ENCODE data around the gene COPS3.
"Not testable (repeated sequence)": the region's sequence is repeated elsewhere in the genome, so short reads cannot be mapped to it uniquely, and the experiment has no call there.

COPS3 gene

DNA sequence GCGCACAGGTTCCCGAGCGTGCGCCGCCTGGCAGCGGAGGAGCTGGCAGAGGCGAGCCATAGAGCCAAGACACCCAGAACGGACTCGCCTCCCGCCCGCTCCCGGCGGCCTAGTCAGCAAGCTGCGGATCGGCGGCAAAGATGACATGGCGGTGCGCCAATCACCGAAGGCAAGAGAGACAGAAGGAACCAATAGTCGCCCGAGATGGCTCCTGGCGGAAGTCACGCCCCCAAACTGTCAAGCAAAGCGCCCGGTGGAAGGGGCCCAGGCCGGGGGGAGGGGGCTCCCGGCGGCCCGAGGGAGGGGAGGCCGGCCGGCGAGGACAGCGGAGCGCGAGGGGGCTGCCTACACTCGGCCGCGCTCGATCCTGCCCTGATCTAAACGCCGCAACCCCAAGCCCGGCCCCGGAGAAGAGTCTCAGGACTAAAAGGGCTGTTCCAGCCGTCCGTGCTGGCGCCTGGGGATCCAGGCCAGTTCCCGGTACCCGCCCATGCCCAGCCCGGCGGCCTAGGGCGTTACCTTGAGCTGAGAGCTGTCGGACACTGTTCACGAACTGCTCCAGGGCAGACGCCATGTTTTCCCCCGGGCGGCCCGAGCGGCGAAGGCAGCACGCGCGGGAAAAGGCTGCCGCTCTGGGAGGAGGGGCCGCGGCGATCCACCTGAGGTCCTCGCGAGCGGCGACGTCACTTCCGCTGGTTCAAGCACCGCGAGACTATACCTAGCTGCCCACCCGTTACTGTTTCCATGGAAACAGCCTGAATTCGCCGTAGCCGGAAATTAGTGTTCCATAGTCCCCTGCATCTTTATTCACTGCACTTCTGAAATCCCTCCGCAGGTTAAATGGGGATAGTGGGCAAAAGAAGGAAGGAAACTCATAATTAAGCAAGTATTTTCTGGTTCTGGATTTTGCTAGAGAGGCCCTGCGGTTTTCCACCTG lies at the start of gene COPS3:
TSS of gene COPS3 (minus strand) at position 634 of the 937 bp plus-strand sequence. CDS start at position 574, 60 bp downstream.
- DNase-seq = peak; percentile 70

DNA sequence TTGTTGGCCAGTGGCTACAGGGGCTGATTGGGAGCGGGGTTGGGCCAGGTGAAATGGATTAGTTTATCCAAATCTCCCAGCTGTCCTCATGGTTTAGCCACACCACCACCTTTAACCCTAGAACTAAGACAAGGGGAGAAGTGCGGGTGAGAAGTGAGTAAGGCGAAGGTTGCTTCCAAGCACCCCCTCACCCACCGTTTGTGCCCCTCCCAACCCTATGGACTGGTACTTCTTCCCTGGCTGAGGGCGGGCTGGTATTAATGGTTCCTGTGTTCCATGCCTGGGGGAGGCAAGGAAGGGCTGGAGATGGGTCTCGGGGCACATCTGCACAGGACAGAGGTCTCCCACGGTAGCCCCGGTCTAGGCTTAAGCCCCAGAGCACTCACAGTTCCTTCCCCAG lies 47.2 kb upstream of the COPS3 start:
- DNase-seq = no peak

DNA sequence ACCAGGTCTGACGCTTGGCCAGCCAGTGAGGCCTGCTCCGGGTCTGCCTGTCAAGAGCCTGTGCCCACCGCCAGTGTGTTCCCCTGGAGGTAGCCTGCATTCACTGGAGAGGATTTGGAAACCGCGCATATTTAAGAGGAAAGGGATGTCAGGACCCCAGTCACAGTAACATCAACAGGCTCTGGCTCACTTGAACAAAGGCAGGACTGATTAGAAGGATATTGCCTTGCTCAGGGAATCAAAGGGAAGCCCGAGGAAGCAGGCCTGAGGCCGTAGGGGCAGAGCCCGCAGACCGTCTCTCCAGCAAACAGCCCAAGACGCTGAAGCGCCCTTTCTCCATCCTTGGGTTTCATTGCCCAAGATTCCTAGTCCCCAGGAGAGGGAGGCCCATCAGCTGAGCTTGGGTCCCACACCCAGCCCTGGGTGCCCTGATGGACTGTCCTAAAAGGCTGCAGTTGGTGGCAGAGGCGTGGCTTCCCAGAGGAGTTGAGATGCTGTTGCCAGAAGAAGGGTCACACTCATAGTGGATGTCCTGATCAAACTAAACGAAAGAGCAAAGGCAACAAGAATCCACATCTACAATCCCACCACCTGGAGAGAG lies 45.3 kb upstream of the COPS3 start:
- no peak for DNase-seq

DNA sequence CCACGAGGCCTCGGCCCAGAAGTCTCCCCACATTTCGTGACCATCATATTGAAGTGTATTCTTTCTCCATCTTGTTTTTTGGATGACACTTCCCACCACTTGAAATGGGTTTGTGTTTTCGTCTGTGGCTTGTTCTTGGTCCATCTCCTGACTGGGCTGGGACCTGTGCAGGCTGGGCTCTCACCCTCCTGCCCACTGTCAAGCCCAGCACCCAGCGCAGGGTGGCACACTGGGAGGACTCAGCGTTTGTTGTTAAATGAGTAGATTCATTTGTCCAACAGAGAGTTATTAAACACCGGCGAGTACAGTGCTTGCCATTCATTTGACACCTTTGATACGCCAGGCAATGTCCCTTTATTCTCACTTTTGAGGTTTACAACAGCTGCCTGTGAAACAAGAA lies 44.8 kb upstream of the COPS3 start:
- no peak for DNase-seq

DNA sequence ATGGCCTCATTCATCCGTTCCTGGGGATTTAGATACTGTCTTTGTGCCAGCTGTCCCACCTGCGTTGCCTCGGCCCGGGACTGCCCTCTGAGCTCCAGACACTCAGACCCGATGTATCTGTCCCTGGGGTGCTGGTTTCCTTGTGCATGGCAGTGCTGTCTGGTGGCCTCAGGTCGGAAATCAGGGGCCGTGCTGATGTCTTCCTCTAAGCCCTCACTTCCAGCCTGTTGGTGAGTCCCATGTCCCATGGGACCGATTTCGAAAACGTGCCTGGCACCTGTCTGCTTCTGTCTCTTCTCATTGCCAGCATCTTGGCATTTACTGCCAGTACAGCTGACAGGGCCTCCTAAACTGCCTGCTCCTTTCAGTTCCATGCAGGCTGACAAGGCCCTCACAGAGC lies 44.2 kb upstream of the COPS3 start:
- no peak for DNase-seq

DNA sequence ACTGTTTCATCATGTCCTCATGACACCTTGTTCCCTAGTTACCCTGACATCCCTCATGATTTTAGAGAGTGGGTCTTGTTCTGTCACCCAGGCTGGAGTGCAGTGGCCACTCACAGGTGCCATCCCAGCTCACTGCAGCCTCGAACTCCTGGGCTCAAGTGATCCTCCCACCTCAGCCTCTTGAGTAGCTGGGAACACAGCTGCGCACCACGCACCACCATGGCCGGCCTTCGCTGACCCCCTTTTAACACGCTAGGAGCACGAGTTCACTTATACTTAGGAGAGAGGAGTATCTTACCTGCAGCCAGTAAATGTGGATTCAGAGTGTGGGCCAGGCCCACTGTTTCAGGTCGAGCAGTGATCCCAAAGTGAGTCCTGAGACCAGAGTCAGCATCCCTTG lies 43.6 kb upstream of the COPS3 start:
- no peak for DNase-seq

DNA sequence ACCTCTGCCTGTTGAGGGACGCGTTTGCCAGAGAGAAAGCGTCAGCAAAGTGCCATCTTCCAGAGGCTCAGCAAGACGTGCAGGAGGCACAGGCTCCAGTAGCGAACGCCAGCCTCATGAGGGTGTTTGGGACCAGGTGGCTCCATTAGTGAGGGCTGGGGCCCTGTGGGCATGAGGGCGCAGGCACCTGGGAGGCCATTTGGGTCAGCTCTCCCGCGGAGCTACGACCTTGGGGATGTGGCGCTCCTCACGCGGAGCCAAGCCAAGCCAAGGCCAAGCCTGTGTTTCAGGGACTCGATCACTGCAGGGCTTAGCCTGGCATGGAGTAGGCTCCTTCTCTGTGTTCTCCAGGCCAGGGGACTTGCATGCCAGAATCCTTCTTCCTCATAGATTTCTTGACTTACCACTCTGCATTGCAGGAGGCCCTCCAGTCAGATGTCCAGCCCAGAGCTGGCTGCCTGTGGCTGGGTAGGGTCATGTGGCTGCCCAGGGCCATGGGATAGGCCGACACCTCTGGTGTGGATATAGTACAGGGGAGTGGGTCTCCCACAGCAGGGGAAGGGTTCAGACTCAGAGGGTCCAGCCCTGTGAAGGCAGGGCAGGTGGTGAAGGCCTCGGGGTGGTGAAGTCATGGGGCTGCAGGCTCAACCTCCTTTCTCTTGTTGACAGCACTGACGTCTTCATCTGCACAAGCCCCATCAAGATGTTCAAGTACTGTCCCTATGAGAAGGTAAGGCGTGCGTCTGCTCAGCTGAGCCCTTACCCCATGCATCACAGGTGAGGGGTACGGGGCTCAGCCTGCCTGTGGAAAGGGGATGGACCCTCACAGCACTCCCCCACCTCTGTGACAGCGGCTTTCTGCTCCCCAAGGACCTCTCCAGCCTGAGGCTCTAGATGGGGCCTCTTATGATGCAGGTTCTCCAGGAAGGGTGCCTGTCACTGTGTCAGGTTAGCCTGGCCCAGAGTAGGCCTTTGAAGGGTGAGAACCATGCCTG lies 41.8 kb upstream of the COPS3 start:
- DNase-seq = no peak

DNA sequence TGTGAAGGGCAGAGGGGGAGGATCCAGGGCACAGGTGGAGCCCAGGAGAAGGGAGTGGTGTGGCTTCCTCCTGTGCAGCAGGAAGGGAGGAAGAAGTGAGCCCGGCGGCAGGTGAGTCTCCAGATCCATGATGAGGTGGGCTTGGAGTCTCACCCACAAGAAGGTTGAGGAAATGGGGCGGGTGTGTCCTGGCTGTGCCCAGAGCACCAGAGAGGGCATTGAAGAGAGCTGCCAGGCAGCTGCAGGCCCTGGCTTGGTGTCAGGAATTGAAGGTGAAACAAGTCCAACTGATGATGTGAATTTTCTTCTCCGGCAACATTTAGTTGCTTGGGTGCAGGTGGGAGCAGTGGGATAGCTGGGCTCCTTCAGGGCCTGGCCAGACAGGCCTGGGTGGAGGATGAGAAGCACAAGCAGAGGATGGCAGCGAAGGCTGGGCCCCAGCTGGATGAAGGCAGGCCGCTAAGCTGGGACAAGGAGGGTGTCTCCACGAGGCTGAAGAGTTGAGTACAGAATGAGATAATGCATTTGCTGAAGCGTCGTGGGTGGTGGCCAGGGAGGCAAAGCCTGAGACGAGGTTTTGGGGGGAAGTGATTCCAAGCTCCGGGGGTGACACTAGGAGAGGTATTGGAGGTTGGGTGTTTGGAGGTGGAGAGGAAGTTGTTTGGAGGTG lies 40.4 kb upstream of the COPS3 start:
- no peak for DNase-seq

DNA sequence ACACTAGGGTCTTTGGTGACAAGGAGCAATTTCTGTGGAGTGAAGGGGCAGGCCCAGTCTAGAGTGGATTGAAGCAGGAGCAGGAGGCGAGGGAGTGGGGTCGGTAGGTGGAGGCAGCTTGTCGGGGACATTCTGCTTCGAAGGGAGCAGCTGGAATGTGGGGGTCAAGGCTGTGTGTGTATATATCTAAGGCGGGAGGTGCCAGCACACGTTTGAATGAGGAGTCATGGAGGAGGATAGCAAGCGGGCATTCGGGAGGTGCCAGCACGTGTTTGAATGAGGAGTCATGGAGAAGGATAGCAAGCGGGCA lies 39.8 kb upstream of the COPS3 start:
- DNase-seq = no peak

DNA sequence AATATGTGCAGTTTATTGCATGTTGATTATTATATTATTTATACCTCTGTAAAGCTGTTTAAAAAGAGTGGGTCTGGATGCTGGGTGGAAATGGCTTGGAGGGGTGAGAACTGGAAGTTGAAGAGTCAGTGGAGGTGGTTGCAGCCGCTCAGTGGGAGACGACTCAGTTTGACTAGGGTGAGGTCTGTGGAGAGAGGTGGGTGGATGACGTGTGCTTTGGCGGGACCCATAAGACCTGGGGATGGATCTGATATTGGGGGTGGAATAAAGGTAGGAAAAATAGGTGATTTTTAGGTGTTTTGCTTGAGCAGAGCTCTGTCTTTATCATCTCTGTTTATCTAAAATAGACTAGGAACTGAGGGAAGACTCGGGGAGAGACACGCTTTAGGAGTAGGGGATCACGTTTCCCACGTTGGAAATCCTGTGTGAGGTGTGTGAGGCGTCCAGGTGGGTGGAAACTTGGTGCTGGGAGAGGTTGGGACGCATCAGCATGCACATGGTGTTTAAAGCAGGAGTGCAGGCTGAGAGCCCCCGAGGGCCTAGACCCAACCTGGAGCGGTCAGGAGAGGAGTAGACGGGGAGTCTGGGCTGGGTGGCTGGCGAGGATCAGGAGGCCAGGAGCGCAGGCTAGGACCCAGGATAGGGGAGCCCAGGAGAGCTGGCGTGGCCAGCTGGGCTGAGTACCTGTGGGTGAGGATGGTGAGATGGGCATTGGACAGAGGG lies 39.3 kb upstream of the COPS3 start:
- DNase-seq = no peak

DNA sequence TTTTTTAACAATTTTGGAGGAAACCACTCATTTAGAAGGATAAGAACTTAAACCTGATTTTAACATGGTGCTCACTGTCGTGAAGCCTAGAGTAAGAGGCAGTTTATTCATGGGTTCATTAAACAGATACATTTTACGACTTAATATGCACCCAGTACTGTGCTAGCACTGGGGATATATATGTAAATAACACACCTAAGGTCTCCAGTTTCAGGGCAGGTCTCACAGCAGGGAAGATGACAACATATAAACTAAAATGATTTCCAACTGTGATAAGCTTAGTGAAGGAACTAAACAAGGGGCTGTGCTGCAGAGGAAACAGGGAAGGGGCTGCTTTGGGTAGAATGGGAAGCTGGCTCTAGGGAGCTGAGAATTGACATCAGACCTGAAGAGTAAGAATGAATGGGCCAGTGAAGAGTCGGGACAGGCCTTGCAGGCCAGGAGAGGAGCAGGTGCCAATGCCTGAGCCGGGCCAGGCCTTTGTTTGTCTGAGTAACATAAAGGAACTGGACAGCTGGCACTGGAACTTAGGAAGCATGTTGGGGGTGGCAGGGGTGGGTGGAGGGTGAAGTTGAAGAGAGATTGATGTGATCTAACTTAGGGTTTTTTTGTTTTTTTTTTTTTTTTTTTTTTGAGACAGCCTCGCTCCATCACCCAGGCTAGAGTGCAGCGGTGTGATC lies 34.2 kb upstream of the COPS3 start:
- no peak for DNase-seq

DNA sequence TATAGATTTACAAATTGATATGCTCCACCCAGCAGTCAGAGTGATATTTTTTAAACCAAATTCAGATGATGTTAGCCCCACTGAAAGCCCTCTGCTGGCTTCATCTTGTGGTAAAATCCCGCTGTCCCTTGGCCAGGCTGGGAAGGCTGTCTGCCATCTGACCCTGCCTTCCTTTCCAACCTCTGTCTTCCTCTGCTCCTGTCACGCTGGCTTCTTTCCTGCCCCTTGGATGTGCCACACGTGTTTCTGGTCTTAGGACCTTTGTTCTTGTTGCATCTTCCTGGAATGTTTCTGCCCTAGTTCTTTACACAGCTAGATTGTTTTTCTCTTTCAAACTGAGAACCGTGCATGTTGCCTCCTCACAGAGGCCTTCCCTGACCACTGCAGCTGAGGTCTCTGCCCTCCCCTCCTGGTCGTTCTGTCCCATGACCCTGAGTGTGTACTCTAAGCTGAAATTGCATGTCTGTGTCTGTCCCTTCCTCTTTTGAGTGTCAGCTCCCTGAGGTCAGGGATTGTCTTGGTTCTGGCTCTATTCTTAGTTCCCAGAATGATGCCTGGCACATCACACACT lies 33.5 kb upstream of the COPS3 start:
- no peak for DNase-seq

DNA sequence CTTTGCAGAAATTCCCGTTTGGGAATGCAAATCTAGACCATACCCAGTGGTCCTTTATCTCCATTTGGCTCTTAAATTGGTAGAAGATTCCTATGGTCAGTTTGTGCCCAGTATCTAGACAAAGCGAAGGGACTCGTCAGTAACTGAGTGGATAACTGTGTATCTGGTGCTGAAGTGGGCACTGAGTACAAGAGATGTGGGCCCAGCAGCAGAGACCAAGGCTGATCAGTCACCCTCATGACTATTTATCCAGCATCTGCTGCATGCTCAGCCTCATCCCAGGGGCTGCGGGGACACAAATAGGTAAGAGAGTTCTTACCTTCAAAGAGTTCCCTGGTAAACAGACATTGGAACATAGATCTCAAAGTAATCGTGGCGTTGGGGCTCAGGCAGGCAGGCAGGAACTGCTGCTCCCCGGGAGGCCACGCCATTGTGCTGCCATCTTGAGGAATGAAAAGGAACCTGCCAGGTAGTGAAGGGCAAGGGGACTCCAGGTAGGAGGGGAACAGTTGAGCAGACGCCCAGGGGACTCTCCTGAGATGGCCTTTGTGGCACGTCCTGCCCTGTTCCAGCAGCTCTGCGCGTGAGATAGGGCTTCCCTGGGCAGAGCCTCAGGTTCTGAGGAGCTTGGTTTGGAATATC lies 32.4 kb upstream of the COPS3 start:
- DNase-seq = no peak

DNA sequence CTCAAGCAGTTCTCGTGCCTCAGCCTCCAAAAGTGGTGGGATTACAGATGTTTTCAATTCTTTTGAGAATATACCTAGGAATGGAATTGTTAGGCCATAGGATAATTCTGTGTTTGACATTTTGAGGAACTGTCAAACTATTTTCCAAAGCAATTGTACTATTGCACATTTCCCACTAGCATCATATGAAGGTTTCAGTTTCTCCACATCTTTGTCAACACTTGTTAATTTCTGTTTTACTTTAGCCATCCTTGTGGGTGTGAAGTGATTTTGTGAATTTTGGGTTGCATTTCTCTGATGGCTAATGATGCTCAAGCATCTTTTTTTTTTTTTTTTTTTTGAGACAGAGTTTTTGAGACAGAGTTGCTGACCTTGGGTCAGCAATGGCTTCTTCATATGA lies 28.3 kb upstream of the COPS3 start:
- DNase-seq = no peak

DNA sequence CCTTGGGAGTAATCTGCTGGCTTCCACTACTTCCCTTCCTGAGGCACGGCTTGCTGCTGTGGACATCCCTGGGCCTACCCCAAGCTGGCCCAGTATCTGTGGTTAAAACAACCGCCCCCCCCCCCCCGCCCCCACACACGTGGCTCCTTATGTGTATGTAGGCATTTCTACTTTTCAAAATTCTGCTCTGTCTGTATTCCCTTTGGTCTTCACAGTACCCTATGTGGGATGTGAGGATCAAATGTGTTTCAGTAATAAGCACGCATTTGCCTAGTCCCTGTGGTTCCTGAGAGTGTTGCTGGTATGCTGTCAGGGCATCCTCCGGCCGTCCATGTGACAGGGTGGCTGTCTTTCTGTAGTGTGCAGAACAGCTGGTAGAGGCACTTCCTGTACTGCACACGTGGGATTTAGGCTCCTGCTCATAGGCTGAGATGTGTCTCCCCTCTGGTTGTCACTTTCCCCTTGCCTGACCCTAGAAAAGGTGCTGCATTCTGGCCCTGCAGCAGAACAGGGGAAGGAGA lies 24.3 kb upstream of the COPS3 start:
- peak; percentile 39 for DNase-seq

DNA sequence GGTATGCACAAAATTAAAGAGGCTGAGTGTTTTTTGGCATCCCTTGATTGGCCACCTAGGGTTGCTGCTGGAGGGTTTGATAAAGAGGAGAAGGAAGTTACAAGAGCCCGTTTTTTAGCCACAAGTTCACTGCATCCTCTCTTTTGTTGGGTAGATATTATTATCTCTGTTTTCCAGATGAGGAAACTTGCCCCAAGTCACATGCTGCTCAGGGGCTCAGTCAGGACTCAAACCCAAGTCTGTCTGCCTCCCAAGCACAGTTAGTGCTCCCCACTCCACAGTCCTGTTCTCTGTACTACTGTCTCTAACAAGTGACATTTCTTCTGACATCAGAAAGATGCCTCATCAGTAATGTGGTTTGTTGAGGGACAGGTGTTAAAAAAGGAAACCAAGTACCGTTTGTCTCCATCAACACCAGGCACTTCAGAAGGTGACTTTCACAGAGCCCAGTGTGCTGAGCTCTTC lies 23.5 kb upstream of the COPS3 start:
- peak; percentile 3 for DNase-seq

DNA sequence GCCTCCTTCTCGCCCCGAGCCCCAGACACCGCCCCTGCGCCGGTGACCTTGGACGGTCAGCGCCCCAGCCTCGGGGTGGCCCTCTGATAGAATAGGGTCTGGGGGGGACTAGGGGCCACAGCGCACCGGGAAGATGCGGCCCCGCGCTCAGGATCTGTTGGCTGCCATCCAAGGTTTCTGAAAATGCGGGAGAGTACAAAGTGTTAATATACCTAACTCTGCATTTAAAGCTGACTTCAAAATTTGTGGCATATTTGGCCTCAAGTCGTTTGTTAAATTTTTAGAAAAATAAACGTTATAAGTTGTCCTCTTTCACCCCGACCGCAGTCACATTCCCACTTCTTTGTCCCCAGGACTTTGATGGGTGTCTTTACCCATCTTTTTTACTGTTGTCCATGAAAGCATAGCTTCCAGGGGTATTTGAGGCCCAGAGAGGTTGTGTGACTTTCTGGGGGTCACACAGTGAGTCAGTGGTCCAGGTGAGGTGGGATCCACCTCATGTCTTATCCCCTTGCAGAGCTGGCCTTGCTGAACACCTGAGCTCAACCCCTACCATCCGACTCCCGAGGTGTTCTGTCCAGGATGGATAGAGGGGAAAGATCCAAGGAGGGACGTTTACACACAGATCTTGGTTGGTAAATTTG lies 22.9 kb upstream of the COPS3 start:
- DNase-seq = no peak

DNA sequence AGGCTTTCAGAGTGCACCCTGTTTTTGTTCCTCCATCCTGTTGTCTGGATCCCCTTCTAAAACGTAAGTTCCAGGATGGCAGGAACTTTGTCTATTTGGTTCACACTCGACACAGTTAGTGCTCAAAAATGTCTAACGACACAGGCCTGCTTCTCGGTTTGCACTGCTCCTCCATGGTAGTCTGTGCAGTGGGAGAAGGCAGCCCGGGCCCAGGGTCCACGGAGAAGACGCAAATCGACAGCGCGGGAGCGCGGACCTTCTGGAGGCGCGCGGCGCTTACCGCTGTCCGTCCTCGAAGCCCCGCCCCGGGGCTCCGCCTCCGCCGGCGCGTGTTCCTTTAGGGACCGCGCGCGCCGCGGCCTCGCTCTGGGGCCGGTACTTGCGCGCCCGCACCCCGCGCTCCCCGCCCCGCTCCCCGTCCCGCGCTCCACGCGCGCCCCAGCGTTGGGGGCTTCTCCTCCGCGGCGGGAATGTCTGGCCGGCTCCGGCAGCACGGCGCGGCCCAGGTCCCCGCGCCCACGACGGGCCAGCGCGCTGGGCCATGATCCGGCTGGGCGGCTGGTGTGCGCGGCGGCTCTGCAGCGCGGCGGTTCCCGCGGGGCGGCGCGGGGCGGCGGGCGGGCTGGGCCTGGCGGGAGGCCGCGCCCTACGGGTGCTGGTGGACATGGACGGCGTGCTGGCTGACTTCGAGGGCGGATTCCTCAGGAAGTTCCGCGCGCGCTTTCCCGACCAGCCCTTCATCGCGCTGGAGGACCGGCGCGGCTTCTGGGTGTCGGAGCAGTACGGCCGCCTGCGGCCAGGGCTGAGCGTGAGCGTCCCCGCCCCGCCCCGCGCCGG lies 22.2 kb upstream of the COPS3 start, which contains the start of gene NT5M:
TSS of gene NT5M (plus strand) at position 364 of the 837 bp plus-strand sequence. CDS start at position 542, 178 bp downstream.
- peak; percentile 50 for DNase-seq

DNA sequence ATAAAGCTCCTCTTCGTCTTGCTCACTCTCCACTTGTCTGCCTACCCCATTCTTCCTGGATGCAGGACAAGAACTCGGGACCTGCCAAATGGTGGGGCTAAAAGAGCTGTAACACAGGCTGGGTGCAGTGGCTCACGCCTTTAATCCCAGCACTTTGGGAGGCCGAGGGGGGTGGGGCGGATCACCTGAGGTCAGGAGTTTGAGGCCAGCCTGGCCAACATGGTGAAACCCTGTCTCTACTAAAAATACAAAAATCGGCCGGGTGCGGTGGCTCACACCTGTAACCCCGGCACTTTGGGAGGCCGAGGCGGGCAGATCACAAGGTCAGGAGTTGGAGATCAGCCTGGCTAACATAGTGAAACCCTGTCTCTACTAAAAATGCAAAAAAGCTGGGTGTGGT lies 20.6 kb upstream of the COPS3 start:
- DNase-seq = not testable (repeated sequence)

Measured in KG1 (cell line).